Dermis blood vessel endothelial cell (primary cell): ENCODE measurements around the gene SEC11A. TPM values are rescaled to one million over a fixed set of nuclear protein-coding genes. Genes with fewer than 3 reads are reported as not detected.

Experiments
- DNase-seq: peaks from one replicate; pipeline ENCODE4 v3.0.0; 2010
- total RNA-seq: library from RNA; depleted of rRNA; stranded (reverse); fragments of >200 nt; gene quantifications from 2 replicates; pipeline ENCODE4 v1.2.3, GENCODE V29; 2014

SEC11A gene
- total RNA-seq, 1 donor from 2014 or later: 280 TPM

- DNase-seq: no peak
Observed at GRCh38 chr15:84634228-84634837, 81.6 kb downstream of the SEC11A start.

GRCh38 chr15:84633311-84634227 is 82.4 kb downstream of the SEC11A start:
- DNase-seq: peak; percentile 83

- DNase-seq: peak; percentile 43
Observed at GRCh38 chr15:84631706-84632272, 84.2 kb downstream of the SEC11A start.

- no peak for DNase-seq
Observed at GRCh38 chr15:84629033-84629432, 86.9 kb downstream of the SEC11A start.

- no peak for DNase-seq
Observed at GRCh38 chr15:84625123-84625522, 90.8 kb downstream of the SEC11A start.

- no peak for DNase-seq
Observed at GRCh38 chr15:84624359-84624758, 91.6 kb downstream of the SEC11A start.

GRCh38 chr15:84621358-84621979 is 94.5 kb downstream of the SEC11A start:
- DNase-seq: no peak

GRCh38 chr15:84620626-84621025 is 95.3 kb downstream of the SEC11A start:
- DNase-seq: no peak

Other genes with a start within 250 kb of the SEC11A start
- 14.5 and 18.5 TPM in 2 replicates for gene ZSCAN2, start 115.1 kb downstream of the SEC11A start, total RNA-seq
- gene WDR73, start 61.9 kb downstream of the SEC11A start, total RNA-seq: 22.1 and 26.4 TPM in 2 replicates
- 4.4 and 4.6 TPM in 2 replicates for gene NMB, start 57.9 kb downstream of the SEC11A start, total RNA-seq
- 4.9 and 8.7 TPM in 2 replicates for gene ZNF592, start 32.5 kb upstream of the SEC11A start, total RNA-seq
- gene ALPK3, start 101.2 kb upstream of the SEC11A start, total RNA-seq: 38.8 and 64.6 TPM in 2 replicates
- gene SLC28A1, start 168.5 kb upstream of the SEC11A start, total RNA-seq: not detected in 2 replicates